SIG-M5 treated with dmso at 0.1 percent for 504 hours (cell line): ENCODE data around the gene XRCC4.

ENCODE experiments used
- DNase-seq: peaks from one replicate; lab custom pipeline; 2025; ENCODE audit not compliant: unreplicated experiment; lab: John Stamatoyannopoulos, UW

Gene XRCC4

DNA sequence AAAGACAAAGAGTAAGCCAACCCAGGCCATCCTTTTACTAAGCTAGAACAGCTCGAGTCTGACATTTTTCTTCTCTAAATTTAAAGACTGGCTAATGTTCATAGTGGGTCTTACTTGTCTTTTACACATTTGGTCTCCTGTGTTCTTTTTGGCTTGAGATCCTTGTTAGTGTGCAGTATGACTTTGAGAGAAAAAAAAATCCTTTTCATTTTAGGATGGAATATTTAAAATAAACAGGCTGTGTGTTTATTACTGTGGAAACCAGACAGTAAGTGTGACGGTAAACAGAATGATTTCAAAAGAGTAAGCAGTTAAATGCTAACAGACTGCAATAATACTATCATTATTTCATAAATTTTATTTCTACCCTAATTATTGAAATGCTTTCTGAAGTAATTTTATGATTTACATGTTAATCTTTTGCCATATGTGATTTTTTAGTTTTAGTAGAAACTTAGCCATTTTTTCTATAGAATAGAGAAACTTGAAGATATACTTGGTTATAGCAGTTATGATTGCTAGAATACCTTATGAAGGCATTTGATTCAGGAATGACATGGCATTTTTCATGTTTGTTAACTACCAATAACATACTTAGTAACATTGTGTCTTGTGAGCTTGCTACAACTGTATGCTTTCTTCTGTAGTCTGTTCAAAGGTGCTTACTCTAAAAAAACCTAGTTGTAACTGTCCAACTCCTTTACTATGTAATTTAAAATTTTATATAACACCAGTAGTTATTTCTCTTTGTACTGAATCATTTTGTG, 92.4 kb downstream of the XRCC4 start:
- DNase-seq = no peak

DNA sequence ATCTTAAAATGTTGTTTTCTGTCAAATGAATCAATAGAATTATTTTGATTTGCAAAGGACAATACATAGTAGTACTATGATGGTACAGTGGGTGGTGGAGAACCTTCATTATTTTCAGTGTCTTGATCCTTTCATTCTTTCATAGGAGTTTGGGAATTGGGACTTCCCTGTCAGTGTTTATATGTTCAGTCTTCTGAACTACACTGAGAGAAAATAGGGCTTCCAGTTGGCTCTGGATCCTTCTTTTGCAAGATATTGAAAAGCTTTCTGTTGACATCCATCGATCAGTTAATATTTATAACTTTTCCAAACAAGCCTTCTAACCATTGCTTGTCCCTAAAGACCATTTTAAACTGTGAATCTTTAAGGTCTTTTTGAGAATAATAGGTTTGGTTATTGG, 94.7 kb downstream of the XRCC4 start:
- DNase-seq = no peak

DNA sequence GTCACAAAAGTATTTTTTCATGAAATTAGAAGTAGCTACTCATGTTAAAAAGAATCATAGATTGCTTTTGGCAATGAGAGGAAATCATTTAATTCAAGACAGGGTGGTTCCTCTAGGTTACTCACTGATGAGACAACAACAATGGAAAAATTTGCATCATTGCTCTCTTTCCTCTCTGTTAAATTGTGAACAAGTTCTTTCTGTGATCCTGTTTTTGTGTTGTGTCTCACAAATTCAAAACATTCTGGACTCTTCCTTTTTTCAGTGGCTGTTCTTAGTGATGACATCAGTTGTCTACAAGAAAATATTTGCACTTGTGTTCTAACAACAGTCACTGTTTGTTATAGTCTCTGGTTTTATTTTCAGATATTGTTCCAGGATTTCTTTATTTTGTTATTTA, 95.3 kb downstream of the XRCC4 start:
- no peak for DNase-seq

DNA sequence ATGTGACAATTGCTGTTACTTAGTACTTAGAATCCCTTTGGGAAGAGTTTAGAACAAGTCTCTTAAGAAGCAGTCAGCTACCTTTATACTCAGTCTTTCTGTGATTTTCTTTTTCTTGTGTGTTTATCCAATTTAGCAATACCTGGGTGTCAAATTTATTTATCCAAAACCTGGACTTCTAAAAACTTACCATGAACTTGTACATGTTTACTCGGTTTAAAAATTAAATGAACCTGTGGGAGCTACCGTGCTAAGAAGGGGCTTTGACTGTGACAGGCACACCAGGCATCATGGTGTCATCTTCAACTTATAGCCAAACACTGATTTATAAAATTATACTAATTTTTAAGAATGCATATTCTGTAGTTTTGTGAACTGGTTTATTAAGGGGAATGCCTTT, 96.5 kb downstream of the XRCC4 start:
- no peak for DNase-seq

DNA sequence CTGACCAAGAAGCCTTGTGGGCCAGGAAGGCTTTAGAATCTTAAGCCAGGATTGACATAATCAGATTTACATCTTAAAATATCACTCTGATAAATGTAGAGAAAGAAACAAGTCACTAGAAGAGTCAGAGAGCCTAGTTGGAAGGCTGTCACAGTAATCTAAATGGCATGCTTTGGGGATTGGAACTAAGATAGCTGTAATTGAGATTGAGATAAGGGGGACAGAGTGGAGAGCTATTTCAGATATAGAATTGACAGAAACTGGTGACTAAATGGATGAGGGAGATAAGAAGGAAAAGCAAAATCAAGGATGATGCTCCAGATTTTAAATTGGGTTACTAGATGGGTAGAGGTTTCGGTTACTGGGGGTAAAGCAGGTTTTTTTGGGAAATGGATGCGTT, 100.5 kb downstream of the XRCC4 start:
- DNase-seq = no peak

DNA sequence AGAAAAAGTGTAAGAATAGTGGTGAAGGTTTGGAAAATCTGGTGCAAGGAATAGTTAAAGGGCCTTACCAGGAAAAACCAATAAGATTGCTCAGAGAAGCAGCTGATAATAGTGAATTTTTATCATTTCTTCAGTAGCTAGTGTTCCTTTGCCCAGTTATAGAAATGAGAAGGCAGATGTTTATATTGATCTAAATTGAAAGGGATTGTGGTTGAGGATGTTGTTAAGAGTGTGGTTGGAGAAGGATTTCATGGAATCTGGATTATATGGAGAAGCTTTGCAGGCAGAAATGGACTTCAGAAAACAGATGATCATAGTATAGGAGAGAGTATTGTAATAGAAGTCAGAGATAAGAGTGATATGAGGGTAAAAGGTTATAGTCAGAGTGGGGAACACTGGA, 102.6 kb downstream of the XRCC4 start:
- DNase-seq = no peak

DNA sequence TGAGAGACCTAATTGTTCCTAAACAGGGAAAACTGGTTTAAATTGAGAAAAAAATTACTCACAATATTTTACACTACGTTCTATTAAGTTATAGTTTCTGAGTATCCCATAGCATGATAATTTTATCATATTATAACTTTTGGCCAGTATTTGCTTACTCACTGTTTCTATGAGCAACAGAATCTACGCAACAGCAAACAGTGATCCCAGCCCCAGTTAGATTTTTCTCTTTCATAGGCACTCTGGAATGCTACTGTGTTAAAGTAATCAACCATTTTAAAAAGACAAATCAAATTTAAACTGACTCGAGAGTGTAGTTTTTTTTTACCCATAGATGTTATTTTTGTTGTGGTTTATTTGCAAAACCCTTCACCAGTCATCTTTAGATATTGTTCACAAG, 107.2 kb downstream of the XRCC4 start:
- DNase-seq = no peak

DNA sequence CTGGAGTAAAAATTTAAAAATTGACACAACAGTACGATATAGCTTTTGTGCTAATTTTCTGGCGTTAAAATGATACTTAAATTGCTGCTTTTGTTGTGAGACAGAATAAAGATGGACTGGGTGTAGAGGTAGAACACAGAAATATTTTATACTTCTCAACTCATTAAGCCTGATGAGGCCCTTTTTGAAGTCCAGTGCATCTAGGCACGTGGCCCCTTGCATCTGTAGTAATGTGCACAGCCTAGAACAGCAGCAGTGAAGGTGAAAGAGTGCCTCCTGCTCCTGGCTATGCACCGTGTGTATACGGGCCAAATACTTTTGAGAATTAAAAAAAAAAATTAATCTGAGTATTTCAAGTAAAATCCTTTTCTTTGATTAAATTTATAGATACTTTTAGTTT, 115.6 kb downstream of the XRCC4 start:
- DNase-seq = no peak

DNA sequence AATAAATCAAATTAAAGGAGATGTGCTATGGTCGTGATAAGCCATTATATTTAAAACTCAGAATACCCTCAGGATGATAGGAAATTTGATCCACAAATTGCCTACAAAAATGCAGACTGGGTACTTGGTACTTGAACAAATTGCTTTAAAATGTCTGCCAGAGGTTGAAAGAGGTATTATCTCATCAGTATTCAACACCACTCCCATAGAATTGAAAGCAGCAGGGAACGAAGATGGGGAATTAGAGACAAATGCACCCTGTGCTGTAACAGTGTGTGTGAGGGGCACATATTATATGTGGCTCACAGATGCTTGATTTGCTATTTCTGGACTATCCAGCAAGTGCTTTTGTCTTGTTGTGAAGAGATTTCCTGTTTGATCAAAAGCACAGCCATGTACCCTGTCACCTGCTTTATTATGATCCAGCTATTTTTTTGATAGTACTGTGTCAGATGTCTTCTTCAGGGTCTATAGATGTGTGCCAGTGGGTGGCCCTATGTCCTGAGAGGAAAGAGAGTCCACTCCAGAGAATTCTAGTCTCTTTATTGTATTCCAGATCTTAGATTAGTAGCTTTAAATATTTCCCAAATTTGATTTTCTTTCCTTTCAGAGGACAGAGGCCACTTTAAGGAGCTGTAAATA, 120.1 kb downstream of the XRCC4 start:
- no peak for DNase-seq

DNA sequence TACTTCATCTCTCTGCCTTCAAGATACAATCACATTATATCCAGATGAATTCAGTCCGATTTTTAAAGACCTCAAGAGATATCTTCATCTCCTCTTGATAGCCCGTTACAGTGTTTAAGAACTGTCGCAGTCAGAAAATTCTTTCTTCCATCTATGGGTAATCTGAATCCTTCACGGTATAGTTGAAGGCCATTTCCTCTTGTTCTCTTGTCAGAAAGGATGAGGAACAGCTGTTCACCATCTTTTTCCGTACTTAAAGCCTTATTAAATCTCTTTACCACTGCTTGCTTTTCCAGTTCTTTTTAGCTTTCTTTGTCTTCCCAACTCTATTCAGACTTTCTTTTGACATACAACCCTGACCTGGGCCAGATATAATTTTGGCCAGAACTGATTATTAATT, 121.8 kb downstream of the XRCC4 start:
- no peak for DNase-seq

DNA sequence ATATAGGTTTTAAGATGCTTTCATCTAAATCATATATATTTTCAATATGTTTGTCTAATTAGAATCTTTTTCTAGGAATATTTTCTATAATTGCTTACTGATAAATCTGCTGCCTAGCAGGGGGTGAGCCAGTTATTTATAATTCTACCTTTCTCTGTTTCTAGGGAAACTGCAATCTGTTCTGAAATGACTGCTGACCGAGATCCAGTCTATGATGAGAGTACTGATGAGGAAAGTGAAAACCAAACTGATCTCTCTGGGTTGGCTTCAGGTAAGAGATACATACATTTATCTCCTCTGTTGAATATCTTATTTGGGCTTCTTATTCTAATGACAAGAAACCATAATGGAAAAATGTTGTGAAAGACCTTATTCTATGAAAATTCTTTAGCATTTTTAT, 127.3 kb downstream of the XRCC4 start:
- no peak for DNase-seq

DNA sequence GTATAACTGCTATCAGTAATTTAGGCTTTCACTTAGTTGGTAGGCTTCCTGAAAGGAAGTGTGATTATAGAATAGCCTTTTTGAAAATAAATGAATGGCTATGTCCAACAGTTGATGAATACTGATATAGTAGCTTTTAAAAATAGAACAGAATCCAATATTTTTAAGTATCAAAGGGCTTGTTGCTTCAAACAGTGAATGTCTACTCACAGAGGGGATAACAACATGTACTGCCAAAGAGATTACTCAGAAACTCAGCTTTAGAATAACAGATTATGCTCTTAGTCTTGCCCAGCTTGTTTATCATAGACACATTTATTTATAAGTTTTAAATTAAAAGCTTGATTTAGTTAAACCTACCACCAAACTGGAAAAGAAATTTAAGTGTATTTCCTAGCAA, 132.6 kb downstream of the XRCC4 start:
- no peak for DNase-seq

DNA sequence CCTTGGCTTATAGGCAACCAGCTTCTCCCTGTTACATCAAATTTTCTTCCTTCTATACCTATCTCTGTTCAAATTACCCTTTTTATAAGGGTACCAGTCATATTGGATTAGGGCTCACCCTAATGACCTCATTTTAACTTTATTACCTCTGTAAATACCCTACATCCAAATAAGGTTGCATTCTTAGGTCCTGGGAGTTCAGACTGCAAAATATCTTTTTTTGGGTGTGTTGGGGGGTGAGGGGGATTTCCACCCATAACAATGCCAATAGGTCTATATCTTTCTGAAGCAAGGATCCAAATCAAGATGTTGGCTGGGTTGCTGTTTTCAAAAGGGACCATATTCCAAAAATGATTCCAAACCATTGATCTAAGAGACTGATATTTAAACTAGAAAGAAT, 141.7 kb downstream of the XRCC4 start:
- DNase-seq = no peak

DNA sequence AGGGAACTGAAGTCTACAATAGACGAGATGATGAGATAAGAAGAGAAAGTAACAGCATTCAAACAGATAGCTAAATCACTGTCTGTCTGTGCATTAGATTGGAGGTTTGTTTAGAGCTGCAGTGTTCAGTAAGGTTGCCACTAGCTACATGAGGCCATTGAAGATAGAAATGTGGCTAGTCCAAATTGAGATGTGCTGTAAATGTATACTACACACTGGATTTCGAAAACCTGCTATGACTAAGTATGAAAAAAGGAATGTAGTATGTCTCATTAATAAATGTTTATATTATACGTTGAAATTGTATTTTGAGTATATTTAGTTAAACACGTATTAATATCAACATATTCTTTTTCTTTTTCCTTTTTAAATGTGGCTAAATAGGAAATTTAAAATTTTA, 142.1 kb downstream of the XRCC4 start:
- DNase-seq = no peak

DNA sequence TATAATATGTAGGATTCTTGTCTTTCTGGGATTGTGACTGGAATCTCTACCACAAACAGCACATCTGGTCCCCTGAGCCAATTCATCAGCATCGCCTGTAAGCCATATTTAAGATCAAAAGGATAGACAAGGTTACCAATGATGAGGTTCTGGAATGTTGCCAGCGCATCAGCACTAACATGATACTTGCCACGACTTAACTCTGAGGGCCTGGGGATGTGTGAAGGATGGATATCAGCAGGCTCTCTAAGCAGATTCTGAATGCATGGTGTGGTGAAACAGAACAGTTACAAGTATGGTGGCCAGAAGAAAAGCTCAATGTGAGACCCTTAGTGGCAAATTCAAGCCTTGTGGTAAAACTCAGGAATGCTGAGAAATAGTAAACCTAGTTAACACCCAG, 143.0 kb downstream of the XRCC4 start:
- DNase-seq = no peak

DNA sequence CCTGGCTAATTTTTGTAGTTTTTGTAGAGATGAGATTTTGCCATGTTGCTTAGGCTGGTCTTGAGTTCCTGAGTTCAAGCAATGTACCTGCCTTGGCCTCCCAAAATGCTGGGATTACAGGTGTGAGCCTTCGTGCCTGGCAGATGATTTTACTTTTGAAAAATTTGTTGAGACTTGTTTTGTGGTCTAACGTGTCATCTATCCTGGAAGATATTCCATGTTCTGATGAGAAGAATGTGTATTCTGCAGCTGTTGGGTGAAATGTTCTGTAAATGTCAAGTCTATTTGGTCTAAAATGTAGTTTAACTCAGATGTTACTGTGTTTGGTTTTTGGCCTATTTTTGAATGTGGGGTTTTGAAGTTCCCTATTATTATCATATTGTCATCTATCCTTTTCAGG, 145.6 kb downstream of the XRCC4 start:
- DNase-seq = no peak

DNA sequence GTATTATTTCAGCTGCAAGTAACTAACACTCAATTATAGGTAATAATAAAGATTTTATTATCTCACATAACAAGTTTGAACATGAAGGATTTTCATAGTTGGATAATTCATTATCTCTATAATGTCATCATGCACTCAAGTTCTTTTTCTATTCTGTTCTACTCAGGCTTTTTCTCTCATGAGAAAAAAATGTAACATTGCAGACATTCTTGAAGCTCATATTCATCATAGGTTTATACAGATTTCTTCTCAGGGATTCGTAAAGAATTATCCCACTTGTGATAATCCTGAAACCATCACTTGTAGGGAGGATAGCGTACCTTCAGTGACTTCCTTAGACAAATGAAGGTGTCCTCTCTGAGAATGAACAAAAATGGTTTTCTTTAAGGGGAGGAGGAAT, 150.3 kb downstream of the XRCC4 start:
- DNase-seq = no peak

DNA sequence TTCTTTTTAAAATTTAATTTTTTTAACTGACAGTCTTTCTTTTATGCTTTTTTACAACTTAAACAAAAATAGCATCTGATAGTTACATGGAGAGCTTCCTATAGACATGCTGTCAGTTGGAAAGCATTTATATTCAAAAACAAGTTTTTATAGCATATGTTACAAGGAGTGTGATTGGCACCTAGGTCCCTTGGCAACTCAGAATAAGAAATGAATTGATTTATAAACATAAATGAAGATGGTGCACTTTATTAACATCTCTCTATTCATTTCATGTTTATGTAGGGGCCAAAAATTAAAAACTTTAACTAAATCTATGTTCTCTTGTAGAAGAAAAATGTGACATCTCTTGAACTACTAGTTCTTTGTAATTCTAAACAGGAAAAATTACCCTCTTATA, 153.2 kb downstream of the XRCC4 start:
- DNase-seq = no peak

DNA sequence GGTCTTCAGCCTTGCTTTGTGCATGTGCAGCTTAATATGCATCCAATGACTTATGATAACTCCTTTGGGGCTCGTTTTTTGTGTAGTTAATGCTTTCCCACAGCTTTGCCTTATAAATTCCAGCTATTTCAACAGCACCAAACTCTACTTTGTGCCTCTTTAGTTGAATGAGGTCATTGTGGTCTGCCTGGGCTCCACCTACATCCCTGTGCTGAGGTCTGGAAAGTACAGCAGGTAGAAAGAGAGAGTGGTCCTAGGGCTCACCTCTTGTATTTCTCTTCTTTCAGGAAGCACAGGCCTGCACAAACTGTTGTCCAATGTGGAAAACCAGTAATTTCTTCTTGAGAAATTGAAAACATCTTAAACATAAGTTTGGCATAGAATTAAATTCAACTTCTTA, 167.2 kb downstream of the XRCC4 start:
- no peak for DNase-seq

DNA sequence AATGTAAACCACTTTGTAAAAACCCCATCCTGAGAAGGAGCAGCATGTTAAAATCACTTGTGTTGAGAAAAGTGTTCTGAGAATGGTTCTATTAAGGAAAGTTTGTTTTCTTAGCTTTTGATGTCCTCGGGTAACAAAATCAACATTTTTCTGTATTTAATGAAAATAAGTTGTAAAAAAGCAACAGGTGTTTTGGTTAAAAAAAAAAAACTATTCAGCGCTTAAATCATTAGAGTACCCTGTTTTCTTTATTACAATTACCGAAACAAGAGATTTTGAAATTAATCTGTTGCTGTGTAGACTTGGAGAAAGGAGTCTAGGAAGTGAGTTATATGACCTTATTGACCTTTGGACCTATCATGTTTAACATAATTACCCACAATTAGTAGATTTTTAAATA, 167.7 kb downstream of the XRCC4 start:
- DNase-seq = no peak

DNA sequence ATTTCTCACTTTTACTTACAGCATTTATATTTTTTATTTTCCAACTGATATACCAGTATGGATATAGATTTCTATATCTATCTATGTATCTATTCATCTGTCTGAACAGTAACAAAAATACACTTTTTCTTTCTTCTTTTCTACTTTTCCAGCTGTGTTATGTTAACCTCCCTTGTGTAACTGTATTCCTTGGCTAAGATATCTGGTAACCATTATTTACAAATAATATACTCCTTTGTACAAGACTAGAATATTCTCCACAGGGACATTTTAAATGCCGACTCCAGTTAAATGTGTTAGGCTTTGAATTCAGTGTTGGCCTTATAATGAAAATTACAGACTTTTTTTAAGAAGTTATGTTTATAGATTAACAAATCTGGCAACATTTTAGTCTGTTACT, 168.7 kb downstream of the XRCC4 start:
- no peak for DNase-seq

DNA sequence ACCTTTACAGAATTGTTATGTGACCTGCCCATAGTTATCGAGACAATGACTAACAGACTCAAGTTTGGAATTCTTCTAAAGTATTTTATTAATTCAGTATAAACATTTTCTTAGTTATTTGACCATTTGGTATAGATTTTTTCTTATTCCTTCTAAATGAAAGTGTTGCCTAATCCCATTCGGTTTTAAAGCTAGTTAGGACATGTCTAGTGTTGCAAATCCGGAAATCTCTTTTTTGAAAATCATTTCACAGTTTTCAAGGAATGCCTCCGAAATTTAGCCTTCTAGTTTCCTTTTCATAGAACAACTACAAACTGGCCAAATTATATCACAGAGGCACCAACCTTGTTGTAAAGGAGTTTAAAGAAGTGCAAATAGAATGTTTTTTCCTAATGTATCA, 171.8 kb downstream of the XRCC4 start:
- no peak for DNase-seq

DNA sequence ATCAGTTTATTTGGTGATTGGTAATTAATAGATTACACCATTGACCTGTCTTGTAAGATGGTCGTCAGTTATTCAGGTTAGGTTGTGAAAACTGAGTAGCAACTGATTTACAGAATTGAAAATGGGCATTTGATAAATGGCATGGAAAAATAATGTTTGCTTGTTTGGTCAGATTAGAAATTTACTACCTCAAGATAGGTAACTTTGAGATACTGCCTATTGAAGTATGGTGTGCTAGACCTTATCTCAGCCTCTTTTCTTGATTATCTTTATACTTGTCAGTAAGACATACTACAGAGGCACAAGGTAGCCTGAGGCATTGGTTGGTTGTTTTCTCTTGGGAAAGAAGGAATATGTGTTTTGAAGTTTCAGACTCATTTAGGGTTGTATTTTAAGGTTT, 174.5 kb downstream of the XRCC4 start:
- DNase-seq = no peak
